ENCODE data around the gene CITED4.
A peak's percentile ranks its signal among the peaks of the same experiment; 100 is the strongest.

The CITED4 gene

GRCh38 chr1:40853113-40853884 lies 8.9 kb downstream of the CITED4 start:
- Histone ChIP-seq H4K20me1 (ENCODE audit: insufficient read depth, low read length) (no peaks in the 10 kb centered on the region), H3K36me3 (ENCODE audit: insufficient read depth, low read length) (no peaks in the 10 kb centered on the region), H3K4me2 (ENCODE audit: insufficient read depth, low read length) (no peak overlapping the region), H3K27me3 (ENCODE audit: insufficient read depth, low read length, poor library complexity) (no peaks in the 10 kb centered on the region), H3K4me1 (ENCODE audit: insufficient read depth, low read length) (peaks cover 4% of the 10 kb centered on the region), H3K79me2 (ENCODE audit: insufficient read depth, low read length) (no peaks in the 10 kb centered on the region), H2AFZ (ENCODE audit: low read depth, low read length) (no peak overlapping the region), H3K9me3 (ENCODE audit: insufficient read depth, low read length, severe bottlenecking) (no peaks in the 10 kb centered on the region), H3K9ac (ENCODE audit: low read depth, low read length) (no peak overlapping the region), H3K4me3 (ENCODE audit: low read depth in 1 of 2, low read length in 2 of 2) (no peak overlapping the region), H3K27ac (ENCODE audit: low read length) (no peak overlapping the region)
- no peak for DNase-seq
- TF ChIP-seq CTCF (IDR thresholded peaks at IDR 0.05; ENCODE audit: borderline replicate concordance, extremely low read depth, low read length, poor library complexity, severe bottlenecking) (no peak), EZH2 (IDR thresholded peaks at IDR 0.05; ENCODE audit: borderline replicate concordance, low read depth, low read length, severe bottlenecking) (no peak)
- ATAC-seq (ENCODE audit: insufficient read depth, low read depth): no peak

GRCh38 chr1:40851643-40852042 lies 10.5 kb downstream of the CITED4 start:
- H3K9me3 ChIP-seq (ENCODE audit: insufficient read depth, low read length, severe bottlenecking): no peaks in the 10 kb centered on the region
- DNase-seq (no peak), ATAC-seq (ENCODE audit: insufficient read depth, low read depth) (no peak)
- no peaks in the 10 kb centered on the region for H3K27me3 ChIP-seq (ENCODE audit: insufficient read depth, low read length, poor library complexity)
- H3K4me1 ChIP-seq (ENCODE audit: insufficient read depth, low read length): peaks cover 4% of the 10 kb centered on the region
- H3K4me2 ChIP-seq (ENCODE audit: insufficient read depth, low read length): no peak overlapping the region
- H3K36me3 ChIP-seq (ENCODE audit: insufficient read depth, low read length): no peaks in the 10 kb centered on the region
- H4K20me1 ChIP-seq (ENCODE audit: insufficient read depth, low read length): no peaks in the 10 kb centered on the region
- H3K4me3 ChIP-seq (ENCODE audit: low read depth in 1 of 2, low read length in 2 of 2): no peak overlapping the region
- no peak overlapping the region for H2AFZ ChIP-seq (ENCODE audit: low read depth, low read length)
- TF ChIP-seq CTCF (IDR thresholded peaks at IDR 0.05; ENCODE audit: borderline replicate concordance, extremely low read depth, low read length, poor library complexity, severe bottlenecking): no peak
- TF ChIP-seq EZH2 (IDR thresholded peaks at IDR 0.05; ENCODE audit: borderline replicate concordance, low read depth, low read length, severe bottlenecking): no peak
- no peaks in the 10 kb centered on the region for H3K79me2 ChIP-seq (ENCODE audit: insufficient read depth, low read length)
- H3K27ac ChIP-seq (ENCODE audit: low read length): no peak overlapping the region
- H3K9ac ChIP-seq (ENCODE audit: low read depth, low read length): no peak overlapping the region

- Histone ChIP-seq H3K9me3 (ENCODE audit: insufficient read depth, low read length, severe bottlenecking) (no peaks in the 10 kb centered on the region), H3K4me2 (ENCODE audit: insufficient read depth, low read length) (peak overlapping the region; percentile 31; the same call in 1 of the 2 replicates), H3K4me1 (ENCODE audit: insufficient read depth, low read length) (peaks cover 4% of the 10 kb centered on the region), H3K9ac (ENCODE audit: low read depth, low read length) (no peak overlapping the region), H3K79me2 (ENCODE audit: insufficient read depth, low read length) (no peaks in the 10 kb centered on the region), H3K4me3 (ENCODE audit: low read depth in 1 of 2, low read length in 2 of 2) (no peak overlapping the region), H2AFZ (ENCODE audit: low read depth, low read length) (peak overlapping the region; percentile 37), H3K27me3 (ENCODE audit: insufficient read depth, low read length, poor library complexity) (no peaks in the 10 kb centered on the region), H3K27ac (ENCODE audit: low read length) (no peak overlapping the region), H3K36me3 (ENCODE audit: insufficient read depth, low read length) (no peaks in the 10 kb centered on the region), H4K20me1 (ENCODE audit: insufficient read depth, low read length) (no peaks in the 10 kb centered on the region)
- ATAC-seq (ENCODE audit: insufficient read depth, low read depth) (peak; percentile 95), DNase-seq (peak; percentile 73)
- TF ChIP-seq CTCF (IDR thresholded peaks at IDR 0.05; ENCODE audit: borderline replicate concordance, extremely low read depth, low read length, poor library complexity, severe bottlenecking) (peak; percentile 92), EZH2 (IDR thresholded peaks at IDR 0.05; ENCODE audit: borderline replicate concordance, low read depth, low read length, severe bottlenecking) (no peak)
Measured at GRCh38 chr1:40849801-40850592, 12.2 kb downstream of the CITED4 start.

Data from DND-41 (cell line).